Panc1 (cell line): ENCODE data around the gene DDX46.

ENCODE experiments used
- POLR2AphosphoS5 ChIP-seq: IDR thresholded peaks from 2 replicates; pipeline ENCODE4 v1.6.1; 2012; ENCODE audit warnings: mild to moderate bottlenecking, low read depth, low read length, moderate library complexity
- SIN3A ChIP-seq: IDR thresholded peaks from 2 replicates; pipeline ENCODE4 v1.6.1; 2012; ENCODE audit warnings: low read depth, mild to moderate bottlenecking, low read length, moderate library complexity, borderline replicate concordance; ENCODE audit not compliant: insufficient read depth
- TCF7L2 ChIP-seq: IDR thresholded peaks from 2 replicates; pipeline ENCODE4 v1.6.1; 2011; ENCODE audit warnings: mild to moderate bottlenecking, low read depth, low read length, inconsistent platforms
- TF ChIP-seq, protein P1 (sequence below): fragments of 450-650 bp; IDR thresholded peaks from 2 replicates; pipeline ENCODE4 v1.5.1; 2017; ENCODE audit warnings: mild to moderate bottlenecking
- TF ChIP-seq, protein P2 (sequence below), 2 experiments: IDR thresholded peaks; 2 replicates each; pipeline ENCODE4 v1.6.1; 2011 to 2012; ENCODE audit warnings: low read depth in 2 of 2, control low read depth in 1 of 2, low read length in 1 of 2, mild to moderate bottlenecking in 1 of 2, moderate library complexity in 1 of 2; ENCODE audit not compliant: insufficient read depth in 1 of 2

DNA sequence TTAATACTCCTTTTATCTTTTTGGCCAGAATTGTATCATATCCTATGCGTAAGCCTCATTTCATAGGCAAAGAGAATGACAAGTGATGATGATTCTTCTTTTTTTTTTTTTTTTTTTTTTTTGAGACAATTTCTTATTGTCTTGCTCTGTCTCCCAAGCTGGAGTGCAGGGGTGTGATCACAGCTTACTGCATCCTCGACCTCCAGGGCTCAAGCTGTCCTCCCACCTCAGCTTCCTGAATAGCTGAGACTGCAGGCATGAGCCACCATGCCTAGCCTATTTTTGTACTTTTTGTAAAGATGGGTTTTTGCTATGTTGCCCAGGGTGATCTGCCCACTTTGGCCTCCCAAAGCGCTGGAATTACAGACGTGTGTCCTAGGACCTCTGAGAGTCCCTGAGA, 45.2 kb downstream of the DDX46 start:
- TF ChIP-seq, protein P1, sequence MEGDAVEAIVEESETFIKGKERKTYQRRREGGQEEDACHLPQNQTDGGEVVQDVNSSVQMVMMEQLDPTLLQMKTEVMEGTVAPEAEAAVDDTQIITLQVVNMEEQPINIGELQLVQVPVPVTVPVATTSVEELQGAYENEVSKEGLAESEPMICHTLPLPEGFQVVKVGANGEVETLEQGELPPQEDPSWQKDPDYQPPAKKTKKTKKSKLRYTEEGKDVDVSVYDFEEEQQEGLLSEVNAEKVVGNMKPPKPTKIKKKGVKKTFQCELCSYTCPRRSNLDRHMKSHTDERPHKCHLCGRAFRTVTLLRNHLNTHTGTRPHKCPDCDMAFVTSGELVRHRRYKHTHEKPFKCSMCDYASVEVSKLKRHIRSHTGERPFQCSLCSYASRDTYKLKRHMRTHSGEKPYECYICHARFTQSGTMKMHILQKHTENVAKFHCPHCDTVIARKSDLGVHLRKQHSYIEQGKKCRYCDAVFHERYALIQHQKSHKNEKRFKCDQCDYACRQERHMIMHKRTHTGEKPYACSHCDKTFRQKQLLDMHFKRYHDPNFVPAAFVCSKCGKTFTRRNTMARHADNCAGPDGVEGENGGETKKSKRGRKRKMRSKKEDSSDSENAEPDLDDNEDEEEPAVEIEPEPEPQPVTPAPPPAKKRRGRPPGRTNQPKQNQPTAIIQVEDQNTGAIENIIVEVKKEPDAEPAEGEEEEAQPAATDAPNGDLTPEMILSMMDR = no peak
- no peak for TF ChIP-seq SIN3A
- TF ChIP-seq, protein P2, sequence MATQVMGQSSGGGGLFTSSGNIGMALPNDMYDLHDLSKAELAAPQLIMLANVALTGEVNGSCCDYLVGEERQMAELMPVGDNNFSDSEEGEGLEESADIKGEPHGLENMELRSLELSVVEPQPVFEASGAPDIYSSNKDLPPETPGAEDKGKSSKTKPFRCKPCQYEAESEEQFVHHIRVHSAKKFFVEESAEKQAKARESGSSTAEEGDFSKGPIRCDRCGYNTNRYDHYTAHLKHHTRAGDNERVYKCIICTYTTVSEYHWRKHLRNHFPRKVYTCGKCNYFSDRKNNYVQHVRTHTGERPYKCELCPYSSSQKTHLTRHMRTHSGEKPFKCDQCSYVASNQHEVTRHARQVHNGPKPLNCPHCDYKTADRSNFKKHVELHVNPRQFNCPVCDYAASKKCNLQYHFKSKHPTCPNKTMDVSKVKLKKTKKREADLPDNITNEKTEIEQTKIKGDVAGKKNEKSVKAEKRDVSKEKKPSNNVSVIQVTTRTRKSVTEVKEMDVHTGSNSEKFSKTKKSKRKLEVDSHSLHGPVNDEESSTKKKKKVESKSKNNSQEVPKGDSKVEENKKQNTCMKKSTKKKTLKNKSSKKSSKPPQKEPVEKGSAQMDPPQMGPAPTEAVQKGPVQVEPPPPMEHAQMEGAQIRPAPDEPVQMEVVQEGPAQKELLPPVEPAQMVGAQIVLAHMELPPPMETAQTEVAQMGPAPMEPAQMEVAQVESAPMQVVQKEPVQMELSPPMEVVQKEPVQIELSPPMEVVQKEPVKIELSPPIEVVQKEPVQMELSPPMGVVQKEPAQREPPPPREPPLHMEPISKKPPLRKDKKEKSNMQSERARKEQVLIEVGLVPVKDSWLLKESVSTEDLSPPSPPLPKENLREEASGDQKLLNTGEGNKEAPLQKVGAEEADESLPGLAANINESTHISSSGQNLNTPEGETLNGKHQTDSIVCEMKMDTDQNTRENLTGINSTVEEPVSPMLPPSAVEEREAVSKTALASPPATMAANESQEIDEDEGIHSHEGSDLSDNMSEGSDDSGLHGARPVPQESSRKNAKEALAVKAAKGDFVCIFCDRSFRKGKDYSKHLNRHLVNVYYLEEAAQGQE (IDR thresholded peaks at IDR 0.05; ENCODE audit: insufficient read depth in 1 of 2, low read depth in 2 of 2, low read length in 1 of 2) = no peak
- no peak for TF ChIP-seq POLR2AphosphoS5
- no peak for TF ChIP-seq TCF7L2
